Neural cell (in vitro differentiated cells): ENCODE measurements around the gene CCDC88C.

Experiments
- EP300 ChIP-seq: fragments of 450-650 bp; conservative IDR thresholded peaks from 2 replicates; pipeline ENCODE4 v1.6.1; 2014; ENCODE audit warnings: antibody characterized with exemption, mild to moderate bottlenecking, moderate library complexity; ENCODE audit not compliant: poor library complexity, severe bottlenecking
- EZH2 ChIP-seq: fragments of 200-600, 300-800 bp; shearing (Covaris generic), sonication (generic); IDR thresholded peaks from 2 replicates; pipeline ENCODE4 v1.6.1; 2014; ENCODE audit warnings: antibody characterized with exemption, low read length, borderline replicate concordance, mild to moderate bottlenecking; ENCODE audit not compliant: insufficient read depth, poor library complexity, severe bottlenecking
- POLR2AphosphoS5 ChIP-seq: IDR thresholded peaks from 2 replicates; pipeline ENCODE4 v1.6.1; 2012
- REST ChIP-seq: IDR thresholded peaks from 2 replicates; pipeline ENCODE4 v1.6.1; 2012; ENCODE audit warnings: borderline replicate concordance
- TF ChIP-seq, protein P1 (sequence below): fragments of 450-650 bp; IDR thresholded peaks from 2 replicates; pipeline ENCODE4 v1.5.1; 2014; ENCODE audit warnings: antibody characterized with exemption, mild to moderate bottlenecking, moderate library complexity; ENCODE audit not compliant: poor library complexity, severe bottlenecking

- TF ChIP-seq REST (no peak), POLR2AphosphoS5 (no peak), EZH2 (no peak), EP300 (no peak)
- TF ChIP-seq, protein P1, sequence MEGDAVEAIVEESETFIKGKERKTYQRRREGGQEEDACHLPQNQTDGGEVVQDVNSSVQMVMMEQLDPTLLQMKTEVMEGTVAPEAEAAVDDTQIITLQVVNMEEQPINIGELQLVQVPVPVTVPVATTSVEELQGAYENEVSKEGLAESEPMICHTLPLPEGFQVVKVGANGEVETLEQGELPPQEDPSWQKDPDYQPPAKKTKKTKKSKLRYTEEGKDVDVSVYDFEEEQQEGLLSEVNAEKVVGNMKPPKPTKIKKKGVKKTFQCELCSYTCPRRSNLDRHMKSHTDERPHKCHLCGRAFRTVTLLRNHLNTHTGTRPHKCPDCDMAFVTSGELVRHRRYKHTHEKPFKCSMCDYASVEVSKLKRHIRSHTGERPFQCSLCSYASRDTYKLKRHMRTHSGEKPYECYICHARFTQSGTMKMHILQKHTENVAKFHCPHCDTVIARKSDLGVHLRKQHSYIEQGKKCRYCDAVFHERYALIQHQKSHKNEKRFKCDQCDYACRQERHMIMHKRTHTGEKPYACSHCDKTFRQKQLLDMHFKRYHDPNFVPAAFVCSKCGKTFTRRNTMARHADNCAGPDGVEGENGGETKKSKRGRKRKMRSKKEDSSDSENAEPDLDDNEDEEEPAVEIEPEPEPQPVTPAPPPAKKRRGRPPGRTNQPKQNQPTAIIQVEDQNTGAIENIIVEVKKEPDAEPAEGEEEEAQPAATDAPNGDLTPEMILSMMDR: no peak
These were observed 171.4 kb downstream of the CCDC88C start for GRCh38 chr14:91246051-91246852.
